ENCODE measurements around the gene RTL1.

DNA sequence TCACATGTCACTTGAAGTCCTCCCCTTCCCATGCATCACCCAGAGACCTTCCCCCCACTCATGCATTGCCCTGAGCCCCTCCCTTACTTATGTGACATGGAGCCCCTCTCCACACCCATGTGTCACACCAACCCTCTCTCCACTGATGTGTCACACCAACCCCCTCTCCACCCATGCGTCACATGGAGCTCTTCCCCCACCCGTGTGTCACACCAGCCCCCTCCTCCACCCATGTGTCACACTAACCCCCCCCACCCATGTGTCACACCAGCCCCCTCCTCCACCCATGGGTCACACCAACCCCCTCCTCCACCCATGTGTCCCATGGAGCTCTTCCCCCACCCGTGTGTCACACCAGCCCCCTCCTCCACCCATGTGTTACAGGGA, 30.4 kb downstream of the RTL1 start:
- TF ChIP-seq EZH2 (IDR thresholded peaks at IDR 0.05; ENCODE audit: borderline replicate concordance, low read depth, low read length, severe bottlenecking) (no peak), POLR2A (IDR thresholded peaks at IDR 0.05; ENCODE audit: low read depth, low read length) (no peak), POLR2AphosphoS5 (IDR thresholded peaks at IDR 0.05; ENCODE audit: insufficient read depth, low read depth, low read length) (no peak), JUN (IDR thresholded peaks at IDR 0.05; ENCODE audit: borderline replicate concordance, insufficient read depth, insufficient read length, low read depth) (no peak), FOS (IDR thresholded peaks at IDR 0.05; ENCODE audit: borderline replicate concordance, insufficient read depth, low read length) (no peak), MYC (IDR thresholded peaks at IDR 0.05; ENCODE audit: low read depth, low read length) (no peak)
- TF ChIP-seq, protein P1, sequence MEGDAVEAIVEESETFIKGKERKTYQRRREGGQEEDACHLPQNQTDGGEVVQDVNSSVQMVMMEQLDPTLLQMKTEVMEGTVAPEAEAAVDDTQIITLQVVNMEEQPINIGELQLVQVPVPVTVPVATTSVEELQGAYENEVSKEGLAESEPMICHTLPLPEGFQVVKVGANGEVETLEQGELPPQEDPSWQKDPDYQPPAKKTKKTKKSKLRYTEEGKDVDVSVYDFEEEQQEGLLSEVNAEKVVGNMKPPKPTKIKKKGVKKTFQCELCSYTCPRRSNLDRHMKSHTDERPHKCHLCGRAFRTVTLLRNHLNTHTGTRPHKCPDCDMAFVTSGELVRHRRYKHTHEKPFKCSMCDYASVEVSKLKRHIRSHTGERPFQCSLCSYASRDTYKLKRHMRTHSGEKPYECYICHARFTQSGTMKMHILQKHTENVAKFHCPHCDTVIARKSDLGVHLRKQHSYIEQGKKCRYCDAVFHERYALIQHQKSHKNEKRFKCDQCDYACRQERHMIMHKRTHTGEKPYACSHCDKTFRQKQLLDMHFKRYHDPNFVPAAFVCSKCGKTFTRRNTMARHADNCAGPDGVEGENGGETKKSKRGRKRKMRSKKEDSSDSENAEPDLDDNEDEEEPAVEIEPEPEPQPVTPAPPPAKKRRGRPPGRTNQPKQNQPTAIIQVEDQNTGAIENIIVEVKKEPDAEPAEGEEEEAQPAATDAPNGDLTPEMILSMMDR (IDR thresholded peaks at IDR 0.05; ENCODE audit: extremely low read depth in 1 of 2, insufficient read depth in 1 of 2, low read depth in 1 of 2, low read length in 2 of 2): no peak
- TF ChIP-seq, protein P2, sequence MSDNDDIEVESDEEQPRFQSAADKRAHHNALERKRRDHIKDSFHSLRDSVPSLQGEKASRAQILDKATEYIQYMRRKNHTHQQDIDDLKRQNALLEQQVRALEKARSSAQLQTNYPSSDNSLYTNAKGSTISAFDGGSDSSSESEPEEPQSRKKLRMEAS (IDR thresholded peaks at IDR 0.05; ENCODE audit: insufficient read depth, insufficient read length): no peak

Data from endothelial cell of umbilical vein (primary cell).